LoVo (cell line): ENCODE data around the gene TGFBR3L.

ENCODE experiments used
- DNase-seq: peaks from one replicate; pipeline ENCODE4 v3.0.0-alpha.2; 2016; ENCODE audit warnings: low spot score

Gene TGFBR3L

DNA sequence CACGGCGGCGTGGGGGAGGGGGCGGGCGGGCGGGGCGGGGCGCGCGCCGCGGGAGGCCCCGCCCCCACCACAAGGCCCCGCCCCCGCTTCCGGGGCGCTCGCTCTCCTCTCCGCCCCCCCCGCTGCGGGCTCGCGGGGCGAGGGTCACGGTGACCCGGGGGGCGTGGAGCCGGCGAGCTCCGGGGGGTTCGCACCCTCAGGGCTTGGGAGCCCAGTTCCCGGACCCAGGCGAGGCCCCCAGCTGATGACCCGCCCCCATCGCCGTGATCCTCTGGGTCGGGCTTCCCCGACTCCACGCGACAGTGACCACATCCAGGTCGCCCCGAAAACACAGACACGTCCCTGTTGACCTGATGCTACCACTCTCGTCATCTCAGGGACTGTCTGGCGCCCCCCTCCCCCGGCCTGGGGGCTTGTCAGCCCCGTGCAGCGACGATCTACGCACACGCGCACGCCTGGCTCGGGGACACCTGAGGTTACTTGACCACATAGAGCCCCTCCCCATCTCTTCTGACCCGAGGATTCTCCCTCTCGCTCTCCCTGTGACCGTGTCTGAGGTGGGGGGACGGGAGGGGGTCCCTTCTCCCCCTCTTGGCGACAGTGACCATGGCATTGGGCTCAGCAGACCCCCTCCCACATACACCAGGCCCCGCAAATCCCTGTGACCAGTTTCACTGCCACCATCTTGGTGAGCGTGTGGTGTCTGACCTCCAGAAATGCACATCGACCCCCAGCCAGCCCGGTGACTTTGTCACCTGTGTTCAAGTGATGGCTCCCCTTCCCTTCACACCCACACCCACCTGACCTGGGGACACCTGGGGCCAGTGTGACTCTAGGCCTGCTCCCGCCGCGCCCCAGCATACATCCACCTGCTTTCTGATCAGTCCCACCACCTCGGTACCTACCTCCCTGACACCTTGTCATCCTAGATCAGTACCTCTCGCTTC lies 10.3 kb upstream of the TGFBR3L start:
- DNase-seq = peak; percentile 55

DNA sequence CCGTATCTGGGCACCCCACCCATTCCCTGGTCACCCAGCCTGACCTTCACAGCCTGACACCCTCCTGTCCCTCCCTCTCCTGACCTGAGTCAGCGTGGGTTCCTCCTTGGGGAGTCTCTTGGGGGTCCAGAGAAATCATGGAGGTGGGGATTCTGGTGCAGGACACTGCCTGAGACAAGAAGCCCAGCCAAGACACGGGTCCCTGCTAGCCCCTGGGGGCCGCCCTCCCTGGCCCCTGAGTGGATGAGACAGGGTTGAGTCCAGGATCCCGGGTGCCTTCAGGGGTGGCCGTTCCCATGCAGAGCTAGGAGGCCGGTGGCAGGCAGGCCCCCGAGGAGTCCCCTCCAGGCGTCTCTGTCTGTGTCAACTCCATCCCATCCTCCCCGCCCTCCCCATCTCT lies 9.4 kb upstream of the TGFBR3L start:
- no peak for DNase-seq

DNA sequence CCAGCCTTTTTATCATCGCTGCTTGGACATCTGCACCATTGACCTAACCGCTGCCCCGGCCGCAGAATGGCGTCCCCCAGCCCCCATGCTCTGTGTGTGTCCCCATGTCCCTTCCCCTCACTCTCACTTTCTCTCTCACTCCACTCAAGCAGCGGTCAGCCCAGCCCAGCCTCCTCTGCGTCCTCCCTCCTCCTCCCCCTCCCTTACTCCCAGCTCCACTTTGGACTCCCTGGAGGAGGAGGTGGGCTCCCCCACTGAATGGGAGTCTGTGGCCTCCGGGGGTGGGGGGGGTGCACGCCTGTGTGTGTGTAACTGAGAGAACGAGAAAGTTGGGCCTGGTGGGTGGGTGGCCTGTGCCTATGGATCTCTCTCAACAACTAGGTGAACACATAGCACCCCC lies 8.8 kb upstream of the TGFBR3L start:
- DNase-seq = no peak

DNA sequence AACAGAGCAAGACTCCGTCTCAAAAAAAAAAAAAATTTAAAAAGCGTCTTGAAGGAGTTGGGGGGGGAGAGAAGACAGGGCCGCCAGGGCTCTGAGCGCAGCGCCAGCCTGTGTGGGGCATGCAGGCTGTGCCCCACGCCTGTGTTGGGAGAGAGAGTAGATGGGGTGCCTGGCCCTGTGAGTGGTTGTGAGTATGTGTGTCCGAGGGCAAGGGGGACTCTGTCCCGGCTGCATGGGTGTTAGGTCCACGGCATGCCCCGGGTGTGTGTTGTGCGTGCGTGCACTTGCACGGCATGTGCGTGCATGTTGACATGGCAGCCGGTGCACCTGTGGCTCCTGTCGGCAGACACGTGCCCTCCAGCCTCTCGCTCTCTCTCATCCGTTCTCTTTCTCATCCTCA lies 7.5 kb upstream of the TGFBR3L start:
- no peak for DNase-seq

DNA sequence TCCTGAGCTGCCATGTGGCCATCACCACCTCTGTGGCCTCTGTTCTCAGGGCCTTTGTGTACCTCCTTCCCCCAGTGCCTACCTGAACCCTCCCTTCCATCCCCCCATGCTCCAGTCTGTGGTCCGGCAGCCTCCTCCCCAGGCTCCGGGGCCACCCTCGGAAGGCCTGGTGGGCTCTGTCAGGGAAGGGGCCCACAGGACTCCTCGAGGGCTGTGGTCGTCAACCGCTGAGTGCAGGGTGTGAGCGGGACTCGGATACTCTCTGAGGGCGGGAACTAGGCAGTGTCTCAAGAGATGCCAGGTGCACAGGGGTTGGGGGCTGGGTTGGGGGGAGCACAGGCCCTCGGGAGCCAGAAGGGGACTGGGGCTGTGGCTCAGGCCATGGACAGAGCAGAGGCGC lies 7.1 kb upstream of the TGFBR3L start:
- no peak for DNase-seq

DNA sequence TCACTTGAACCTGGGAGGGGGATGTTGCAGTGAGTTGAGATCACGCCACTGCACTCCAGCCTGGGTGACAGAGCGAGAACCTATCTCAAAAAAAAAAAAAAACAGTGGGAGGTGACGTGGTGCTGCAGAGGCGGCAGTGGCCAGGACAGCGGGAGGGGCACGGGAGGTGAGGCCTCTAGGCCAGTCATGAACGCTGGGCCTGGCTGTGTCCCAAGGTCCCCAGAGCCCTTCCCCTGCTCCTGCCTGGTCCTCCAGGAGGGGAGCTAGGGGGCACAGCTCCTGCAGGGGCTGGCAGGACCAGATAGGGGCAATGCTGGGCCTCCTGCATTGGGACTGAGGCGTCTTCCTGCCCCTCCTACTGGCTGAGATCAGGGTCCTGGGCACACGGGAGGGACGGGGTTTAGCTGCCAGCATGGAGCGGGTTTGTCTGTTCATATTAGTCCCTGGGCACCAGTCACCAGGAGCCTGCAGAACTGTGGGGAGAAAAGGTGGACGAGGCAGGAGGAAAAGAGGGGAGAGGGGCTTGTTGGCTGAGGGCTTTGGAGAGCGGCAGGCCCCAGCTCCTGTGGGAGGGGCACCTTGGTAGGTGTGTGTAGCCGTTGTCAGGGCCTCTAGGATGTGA lies 6.4 kb upstream of the TGFBR3L start:
- no peak for DNase-seq

DNA sequence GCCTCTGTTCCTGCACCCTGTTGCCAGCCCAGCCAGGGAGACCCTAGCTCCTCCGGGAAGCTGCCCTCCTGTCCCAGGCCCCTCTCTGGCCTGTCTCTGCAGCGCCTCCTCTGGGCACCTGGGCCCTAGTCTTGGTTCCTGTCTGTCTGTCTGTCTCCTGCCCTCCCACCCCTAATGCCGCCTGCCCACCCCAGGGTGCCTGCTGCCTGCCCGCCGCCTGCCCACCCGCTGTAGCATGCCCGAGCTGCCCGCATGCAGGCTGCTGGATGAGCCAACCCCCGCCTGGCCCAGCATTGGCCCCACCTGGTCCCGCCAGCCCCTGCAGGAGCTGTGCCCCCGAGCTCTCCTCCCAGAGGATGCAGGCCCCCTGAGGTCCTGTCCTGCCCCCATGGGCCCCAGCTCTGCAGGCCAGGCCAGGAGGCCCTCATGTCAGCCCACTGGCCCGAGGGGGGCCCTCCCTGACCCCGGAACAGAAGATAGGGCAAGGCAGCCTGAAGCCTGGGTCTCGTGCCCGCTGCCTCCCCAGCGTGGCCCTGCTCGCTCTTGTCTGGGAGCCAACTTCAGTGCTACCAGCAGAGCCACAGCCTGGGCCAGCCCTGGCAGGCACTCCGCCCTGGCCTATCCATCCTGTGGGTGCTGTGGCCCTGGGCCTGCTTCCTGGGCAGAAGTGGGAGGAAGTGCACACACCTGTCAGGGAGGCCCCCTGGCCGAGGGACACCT lies 5.7 kb upstream of the TGFBR3L start:
- no peak for DNase-seq

DNA sequence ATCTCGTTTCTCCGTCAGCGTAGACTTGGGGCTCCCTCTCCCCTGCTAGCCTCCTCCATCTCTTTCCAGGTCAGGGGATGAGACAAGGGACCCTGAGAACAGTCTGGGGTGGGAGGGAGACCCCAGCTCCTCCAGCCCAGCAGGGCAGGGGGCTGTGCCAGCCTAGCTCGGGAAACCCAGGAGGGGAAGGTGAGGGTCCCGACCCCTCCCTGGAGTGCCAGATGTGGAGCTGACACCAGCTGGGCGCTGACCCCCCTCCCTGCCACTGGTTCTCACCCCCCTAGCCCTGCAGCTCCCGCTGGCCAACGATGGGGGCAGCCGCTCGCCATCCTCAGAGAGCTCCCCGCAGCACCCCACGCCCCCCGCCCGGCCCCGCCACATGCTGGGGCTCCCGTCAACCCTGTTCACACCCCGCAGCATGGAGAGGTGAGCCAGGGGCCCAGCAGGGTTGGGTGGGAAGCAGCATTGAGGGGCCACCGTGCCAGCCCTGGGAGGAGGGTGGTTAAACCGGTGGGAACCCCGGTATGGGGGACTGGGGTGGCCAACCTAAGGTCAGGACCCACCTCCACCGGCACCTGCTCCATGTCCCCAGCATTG lies 5.1 kb upstream of the TGFBR3L start:
- DNase-seq = no peak

DNA sequence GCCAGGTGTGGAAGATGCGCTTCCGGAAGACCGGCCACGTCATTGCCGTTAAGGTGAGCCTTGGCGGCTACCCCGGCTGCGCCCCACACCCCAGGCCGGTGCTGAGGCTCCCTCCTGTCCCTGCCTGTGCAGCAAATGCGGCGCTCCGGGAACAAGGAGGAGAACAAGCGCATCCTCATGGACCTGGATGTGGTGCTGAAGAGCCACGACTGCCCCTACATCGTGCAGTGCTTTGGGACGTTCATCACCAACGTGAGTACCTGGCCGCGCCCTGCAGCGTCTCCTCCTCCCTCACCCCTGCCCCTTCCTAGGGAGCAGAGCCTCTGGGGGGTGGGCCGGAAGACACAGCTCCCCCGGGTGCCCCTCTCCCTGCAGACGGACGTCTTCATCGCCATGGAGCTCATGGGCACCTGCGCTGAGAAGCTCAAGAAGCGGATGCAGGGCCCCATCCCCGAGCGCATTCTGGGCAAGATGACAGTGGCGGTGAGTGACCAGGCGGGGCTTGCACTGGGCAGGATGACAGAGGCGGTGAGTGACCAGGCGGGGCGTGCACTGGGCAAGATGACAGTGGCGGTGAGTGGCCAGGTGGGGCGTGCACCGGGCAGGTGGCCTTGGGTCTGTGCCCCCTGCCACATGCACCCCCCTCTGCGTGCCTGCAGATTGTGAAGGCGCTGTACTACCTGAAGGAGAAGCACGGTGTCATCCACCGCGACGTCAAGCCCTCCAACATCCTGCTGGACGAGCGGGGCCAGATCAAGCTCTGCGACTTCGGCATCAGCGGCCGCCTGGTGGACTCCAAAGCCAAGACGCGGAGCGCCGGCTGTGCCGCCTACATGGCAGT lies 4.1 kb upstream of the TGFBR3L start:
- DNase-seq = no peak

DNA sequence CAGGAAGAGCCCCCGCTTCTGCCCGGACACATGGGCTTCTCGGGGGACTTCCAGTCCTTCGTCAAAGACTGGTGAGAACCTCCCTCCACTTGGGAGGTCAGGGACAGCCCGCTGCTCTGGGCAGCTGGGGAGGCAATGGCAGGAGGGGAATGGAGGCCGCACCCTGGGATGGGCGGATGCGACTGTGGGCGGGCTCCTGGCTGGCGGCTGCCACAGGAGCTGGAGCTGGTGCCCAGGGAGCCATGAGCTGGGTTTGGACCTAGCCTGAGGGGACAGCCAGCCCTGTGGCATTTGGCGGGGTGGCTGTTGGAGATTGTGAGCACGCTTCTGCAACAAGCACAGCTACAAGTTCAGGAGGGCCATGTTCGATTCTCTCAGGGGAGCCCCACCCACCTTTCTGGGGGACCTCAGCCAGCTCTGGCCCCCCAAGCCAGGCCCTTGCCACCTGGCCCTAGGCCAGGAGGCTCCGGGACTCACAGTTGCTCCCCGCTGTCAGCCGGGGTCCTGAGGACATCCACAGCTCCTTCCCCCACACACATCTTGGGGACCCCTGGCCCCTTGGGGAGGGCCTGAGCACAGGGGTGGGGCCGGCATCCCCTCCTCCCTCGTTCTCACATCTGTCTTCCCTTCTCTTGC lies 3.0 kb upstream of the TGFBR3L start:
- DNase-seq = no peak

DNA sequence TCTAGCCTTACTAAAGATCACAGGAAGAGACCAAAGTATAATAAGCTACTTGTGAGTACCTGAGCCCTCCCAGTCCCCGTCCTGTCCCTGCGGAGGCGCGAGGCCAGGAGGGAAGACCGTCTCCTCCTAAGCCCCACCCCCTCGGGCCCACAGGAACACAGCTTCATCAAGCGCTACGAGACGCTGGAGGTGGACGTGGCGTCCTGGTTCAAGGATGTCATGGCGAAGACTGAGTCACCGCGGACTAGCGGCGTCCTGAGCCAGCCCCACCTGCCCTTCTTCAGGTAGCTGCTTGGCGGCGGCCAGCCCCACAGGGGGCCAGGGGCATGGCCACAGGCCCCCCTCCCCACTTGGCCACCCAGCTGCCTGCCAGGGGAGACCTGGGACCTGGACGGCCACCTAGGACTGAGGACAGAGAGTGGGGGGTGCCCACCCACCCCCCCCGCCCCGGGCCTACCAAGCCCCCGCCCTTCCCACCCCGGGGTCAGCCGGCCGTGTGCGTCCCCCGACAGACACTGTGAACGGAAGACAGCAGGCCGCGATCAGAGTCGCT lies 2.4 kb upstream of the TGFBR3L start:
- no peak for DNase-seq

DNA sequence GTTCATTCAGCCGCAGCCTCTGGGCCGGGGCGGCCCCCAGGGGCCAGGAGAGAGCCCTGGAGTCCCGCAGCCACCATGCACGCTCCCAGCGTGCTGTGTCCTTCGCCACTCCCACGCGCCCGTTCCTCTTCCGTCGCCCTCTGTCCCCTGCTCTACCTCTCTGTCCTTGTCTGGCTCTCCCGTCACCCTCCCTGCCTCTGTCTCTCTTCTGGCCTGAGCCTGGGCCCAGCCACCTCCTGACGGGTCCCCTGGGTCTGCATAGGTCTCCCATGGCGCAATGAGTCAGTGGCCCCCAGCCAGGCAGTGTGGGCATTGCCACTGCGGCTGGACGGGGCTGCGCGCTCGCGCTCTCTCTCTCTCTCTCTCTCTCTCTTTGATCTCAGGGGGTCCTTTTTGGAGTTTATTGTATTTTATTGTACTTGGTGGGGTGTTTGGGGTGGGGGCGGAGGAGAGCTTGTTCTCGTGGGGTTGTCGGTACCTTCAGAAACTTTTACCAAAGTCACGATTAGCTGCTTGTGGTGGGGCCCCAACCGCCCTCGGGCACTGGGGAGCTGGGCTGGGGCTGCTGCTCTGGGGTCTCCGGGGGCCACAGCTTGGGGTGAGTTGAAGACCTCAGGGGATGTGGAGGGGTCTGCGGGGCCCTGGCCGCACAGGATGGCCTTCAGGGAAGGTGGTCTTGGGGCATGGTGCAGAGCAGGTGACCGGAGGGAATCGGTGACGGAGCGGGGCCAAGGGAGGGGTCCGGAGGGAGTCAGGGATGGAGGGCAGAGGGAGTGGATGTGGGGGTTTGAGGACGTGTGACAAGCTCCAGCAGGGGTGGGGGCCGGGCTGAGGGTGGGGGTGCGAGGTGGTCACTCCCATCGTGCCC lies 1.7 kb upstream of the TGFBR3L start:
- no peak for DNase-seq

DNA sequence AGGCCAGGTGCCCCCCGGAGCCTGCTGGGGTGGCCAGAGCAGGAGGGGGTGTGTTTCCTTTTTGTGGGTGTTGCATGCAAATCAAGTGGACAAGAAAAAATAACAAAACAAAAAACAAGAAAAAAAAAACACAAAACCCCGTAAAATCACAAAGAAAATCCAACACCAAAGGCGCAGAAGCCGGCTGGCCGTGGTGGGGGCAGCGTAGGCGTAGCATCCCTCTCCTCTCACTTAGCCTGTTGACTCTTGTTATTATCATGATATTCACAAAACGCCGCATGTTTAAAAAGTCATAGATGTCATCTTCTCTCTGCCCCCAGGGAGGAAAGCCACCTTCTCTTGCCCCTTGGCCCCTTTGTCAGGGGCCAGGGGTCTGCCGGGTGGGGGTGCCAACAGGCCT lies 978 bp upstream of the TGFBR3L start:
- DNase-seq = no peak

DNA sequence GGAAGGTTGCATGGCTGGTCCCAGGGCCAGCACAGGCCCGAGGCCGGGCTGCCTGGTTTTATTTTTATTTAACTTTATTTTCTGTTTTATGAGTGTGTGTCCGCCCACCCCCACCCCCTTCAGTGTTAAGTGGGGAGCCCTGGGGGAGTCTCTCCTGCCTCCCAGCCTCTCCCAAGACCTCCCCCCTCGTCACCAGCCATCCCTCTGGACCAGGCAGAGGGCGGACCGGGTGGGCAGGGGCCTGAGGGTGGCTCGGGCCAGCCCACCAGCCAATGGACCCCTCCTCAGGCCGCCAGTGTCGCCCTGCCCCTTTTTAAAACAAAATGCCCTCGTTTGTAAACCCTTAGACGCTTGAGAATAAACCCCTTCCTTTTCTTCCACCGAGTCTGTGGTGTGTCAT lies 531 bp upstream of the TGFBR3L start:
- DNase-seq = no peak

DNA sequence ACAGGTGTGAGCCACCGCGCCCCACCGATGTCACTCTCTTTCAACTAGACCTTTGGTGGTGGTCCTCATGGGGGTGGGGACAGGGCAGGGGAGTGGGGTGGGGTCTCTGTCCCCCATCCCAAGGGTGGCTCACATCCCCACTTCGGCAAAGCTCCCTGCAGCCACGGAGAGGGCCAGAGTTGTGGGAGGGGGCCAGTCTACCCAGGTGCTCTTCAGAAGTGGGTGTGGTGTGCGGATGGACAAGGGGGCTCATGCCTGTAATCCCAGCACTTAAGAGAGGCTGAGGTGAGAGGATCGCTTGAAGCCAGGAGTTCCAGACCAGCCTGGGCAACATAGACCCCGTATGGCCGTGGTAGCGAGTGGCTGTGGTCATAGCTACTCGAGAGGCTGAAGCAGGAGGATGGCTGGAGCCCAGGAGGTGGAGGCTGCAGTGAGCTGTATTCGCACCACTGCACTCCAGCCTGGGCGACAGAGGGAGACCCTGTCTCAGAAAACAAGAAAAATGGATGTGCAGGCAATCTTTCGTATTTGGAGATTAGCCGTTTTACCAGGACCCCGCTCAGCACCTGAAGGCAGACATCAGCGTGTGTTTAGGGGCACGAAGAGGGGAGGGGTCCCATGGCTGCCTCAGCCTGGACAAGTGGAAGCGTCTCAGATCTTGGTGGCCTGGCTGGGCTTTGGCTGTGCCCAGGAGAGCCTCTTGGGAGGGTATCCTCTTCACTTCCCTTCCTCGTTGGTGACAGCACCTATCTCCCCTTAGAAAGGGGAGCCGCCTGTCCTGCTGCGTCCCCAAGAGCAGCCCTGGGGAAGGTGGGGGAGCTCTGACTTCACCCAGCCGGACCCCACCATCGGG lies 846 bp downstream of the TGFBR3L start:
- no peak for DNase-seq

DNA sequence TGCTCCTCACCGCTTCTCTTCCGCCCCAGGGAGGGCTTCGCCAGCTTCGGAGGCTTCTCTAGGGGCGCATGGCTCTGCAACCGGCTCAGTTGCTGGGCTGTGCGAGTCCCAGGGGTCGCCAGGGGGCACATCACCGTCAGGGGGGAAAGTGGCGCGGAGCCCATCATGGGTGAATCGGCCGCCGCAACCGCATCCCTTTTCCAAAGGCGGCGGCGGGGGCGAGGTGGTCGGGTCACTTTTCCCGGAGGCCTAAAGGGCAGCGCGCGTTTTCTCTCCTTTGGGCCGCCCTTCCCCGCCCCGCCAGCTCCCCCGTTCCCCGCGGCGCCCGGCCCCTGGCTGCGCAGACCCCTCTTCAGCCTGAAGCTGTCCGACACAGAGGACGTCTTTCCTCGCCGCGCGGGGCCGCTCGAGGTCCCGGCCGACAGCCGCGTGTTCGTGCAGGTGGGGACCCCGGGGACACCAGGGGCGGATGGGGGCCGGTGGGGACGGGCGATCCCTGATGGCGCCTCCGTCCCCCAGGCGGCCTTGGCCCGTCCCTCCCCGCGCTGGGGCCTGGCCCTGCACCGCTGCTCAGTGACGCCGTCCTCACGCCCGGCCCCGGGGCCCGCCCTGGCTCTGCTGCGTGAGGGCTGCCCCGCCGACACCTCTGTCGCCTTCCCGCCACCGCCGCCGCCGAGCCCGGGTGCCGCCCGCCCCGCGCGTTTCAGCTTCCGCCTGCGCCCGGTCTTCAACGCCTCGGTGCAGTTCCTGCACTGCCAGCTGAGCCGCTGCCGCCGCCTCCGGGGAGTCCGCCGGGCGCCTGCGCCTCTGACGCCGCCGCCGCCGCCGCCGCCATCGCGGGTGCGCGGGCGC lies 1.7 kb downstream of the TGFBR3L start:
- DNase-seq = peak; percentile 54

DNA sequence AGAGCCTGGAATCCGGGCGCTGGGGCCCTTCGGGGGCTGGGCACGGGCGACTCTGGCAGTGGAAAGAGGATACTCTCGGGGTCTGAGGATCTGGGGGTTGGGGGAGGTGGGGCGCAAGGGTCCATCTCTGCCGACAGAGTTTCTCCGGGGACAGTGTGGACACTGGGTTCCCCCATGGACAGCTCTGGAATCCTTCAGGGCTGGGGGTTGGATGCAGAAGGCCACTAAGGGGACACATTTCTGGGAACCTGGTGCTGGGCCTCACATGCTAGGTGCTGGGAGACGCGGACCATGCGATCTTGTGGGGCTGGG lies 2.3 kb downstream of the TGFBR3L start:
- DNase-seq = no peak
